Neuron (in vitro differentiated cells): ENCODE measurements around the gene PTPN1.

Source experiments
- H2AFZ ChIP-seq: one replicate; pipeline ENCODE4 v1.6.1; 2013; ENCODE audit warnings: low read depth, mild to moderate bottlenecking, inconsistent platforms, low read length, moderate library complexity
- H3K27me3 ChIP-seq: one replicate; pipeline ENCODE4 v1.6.1; 2013; ENCODE audit warnings: low read length; ENCODE audit not compliant: insufficient read depth
- H3K36me3 ChIP-seq: one replicate; pipeline ENCODE4 v1.6.1; 2013; ENCODE audit warnings: low read length; ENCODE audit not compliant: insufficient read depth
- H3K4me1 ChIP-seq: one replicate; pipeline ENCODE4 v1.6.1; 2013; ENCODE audit warnings: low read length; ENCODE audit not compliant: insufficient read depth
- H3K4me3 ChIP-seq: 2 replicates; pipeline ENCODE4 v1.5.1; 2013; ENCODE audit warnings: mild to moderate bottlenecking, low read length, moderate library complexity
- H3K9me3 ChIP-seq: one replicate; pipeline ENCODE4 v1.6.1; 2013; ENCODE audit warnings: low read length

PTPN1 gene

DNA sequence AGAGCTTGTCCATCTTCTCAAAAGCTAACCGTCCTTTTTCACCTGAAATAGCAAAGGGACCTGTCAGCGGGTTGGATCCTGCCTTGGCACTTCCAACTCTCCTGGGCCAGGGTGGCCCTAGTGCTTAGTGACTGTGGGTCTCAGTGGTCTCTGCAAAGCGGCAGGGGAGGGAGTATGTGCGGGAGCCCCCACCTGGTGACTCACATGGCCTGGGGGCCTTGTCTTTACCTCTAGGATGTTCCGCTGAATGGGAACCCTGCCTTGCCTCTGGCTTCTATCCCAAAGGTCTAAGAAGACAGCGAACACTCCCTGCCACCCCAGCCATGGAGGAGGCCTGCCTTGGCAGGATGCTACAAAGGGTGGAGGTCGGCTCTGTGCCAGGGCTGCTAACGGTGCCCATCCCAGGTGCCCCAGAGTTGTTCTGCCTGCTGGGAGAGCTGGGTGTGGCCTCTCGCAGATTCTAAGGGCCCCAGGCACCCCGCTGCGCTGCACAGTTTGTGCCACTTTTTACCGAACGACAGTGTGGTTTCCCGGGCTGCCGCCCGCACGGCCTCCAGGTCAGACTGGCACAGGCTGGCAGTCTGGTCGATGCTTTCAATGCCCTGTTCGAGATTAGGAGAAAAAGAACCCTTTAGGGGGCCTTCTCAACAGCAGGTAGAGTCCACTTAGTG, 77.2 kb downstream of the PTPN1 start:
- Histone ChIP-seq H3K4me1 (no peaks in the 10 kb centered on the region), H3K36me3 (peaks cover 40% of the 10 kb centered on the region), H2AFZ (no peak overlapping the region), H3K4me3 (no peak overlapping the region), H3K9me3 (no peaks in the 10 kb centered on the region), H3K27me3 (no peaks in the 10 kb centered on the region)

DNA sequence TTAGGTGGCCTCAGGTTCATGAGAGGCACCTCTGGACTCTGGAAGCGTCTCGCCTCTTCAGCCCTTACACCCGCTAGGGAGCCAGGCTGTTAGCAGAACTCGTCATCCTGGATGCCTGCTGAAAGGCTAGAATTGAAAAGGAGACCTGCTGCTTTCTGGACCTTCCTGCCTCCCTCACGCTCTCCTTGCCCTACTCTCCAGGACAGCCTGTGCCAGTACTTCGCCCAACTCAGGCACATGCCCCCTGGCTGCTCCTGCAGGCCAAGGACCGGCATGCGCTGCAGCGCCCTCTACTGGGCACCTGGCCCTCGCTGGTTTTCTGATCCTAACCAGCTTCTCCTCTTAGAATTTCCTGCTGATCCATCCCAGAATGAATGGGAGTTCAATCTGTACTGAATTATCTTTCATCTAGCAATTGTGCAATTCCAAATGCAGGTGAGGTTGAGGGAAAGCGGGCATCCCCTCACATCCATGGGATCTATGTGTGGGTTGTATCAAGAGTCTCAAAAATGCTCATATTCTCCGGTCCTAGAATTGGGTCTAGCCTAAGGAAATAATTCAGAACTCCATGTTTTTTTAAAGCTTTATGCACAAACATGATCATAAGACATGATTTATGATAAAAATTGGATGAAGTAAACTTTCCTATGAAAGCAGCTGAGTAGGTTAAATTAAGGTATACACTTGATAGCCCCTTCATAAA, 78.0 kb downstream of the PTPN1 start:
- peaks cover 34% of the 10 kb centered on the region for H3K36me3 ChIP-seq
- no peak overlapping the region for H2AFZ ChIP-seq

DNA sequence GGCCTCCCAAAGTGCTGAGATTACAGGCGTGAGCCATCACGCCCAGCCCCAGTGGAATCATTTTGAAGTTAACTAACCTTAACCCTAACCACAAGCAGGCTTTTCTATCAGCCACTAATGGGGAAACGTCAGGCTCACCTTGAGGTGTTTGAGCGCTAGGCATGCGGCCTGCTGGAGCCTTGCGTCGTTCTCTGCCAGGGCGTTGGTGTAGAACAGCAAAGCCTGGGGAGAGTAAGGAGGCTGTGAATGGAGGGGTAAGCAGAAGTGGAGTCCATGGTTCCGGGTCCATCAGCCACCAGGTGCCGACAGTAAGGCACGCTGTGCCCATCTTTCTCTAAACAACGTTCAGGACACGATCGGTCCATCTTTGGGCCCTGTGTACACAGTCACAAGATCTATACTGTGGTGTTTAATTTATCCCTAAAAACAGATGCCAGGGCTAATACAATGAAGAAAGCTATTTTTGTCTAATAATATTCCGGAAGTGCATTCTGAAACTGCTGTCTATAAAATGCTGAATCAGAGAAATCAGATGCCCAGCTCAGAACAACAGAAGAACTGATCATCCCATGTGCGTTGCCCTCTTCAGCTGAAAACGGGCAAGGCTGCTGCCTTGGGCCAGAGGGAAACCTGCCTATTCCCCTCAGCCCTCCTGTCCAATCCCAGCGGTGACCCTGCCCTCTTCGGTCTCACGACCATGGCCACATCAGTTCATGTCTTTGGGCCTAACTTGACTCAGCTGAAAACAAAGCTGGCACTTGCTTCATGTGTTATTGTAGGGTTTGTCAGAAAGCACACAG, 79.6 kb downstream of the PTPN1 start:
- Histone ChIP-seq H2AFZ (no peak overlapping the region), H3K4me3 (no peak overlapping the region), H3K27me3 (no peaks in the 10 kb centered on the region), H3K4me1 (no peaks in the 10 kb centered on the region), H3K36me3 (peaks cover 22% of the 10 kb centered on the region), H3K9me3 (no peaks in the 10 kb centered on the region)

More for the DNA sequence above, 78.0 kb downstream of the PTPN1 start:
- H3K4me3 ChIP-seq = no peak overlapping the region
- H3K4me1 ChIP-seq = no peaks in the 10 kb centered on the region
- no peaks in the 10 kb centered on the region for H3K9me3 ChIP-seq
- H3K27me3 ChIP-seq = no peaks in the 10 kb centered on the region

DNA sequence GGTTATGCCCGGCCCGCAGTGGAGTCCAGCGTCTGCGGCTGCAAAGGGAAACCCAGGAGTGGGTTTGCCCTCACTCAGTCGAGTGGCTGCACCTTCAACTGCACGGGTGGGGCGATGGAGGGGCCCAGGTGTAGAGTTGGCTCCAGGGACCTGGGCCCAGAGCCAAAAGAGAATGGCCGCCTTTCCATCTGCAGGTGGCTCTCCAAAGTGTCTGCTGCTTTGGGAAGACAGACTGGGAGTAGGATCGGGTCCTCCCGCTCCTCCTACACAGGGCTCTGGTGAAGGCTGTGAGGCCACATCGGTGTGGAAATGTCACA, 80.1 kb downstream of the PTPN1 start:
- Histone ChIP-seq H3K36me3 (peaks cover 19% of the 10 kb centered on the region), H2AFZ (no peak overlapping the region)

DNA sequence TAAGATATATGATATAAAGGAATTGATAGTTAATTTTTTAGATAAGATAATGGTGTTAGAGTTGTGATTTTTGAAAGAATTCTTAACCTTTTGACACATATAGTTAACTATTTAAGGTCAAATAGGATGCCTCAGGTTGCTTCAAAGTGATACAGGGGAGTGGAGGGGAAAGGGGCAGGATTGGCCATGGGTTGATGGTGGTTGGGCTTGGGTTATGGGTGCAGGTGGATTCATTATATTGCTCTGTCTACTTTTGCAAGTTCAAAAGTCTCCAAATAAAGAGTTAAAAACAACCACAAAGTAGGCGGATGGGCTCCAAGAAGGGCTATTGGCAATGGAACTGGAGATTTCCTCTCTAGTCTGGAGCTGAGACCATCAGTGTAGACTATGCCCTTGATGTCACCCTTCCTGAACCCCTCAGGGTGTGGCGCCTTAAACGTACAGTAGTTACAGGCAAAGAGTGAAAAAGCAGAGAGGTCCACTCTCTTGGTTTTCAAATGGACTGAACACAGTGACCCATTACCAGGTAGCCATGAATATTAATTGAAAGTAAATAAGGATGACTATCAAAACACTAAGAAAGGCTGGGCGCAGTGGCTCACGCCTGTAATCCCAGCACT, 81.2 kb downstream of the PTPN1 start:
- peaks cover 2% of the 10 kb centered on the region for H3K4me1 ChIP-seq
- H2AFZ ChIP-seq = no peak overlapping the region
- H3K36me3 ChIP-seq = peaks cover 10% of the 10 kb centered on the region
- H3K27me3 ChIP-seq = no peaks in the 10 kb centered on the region
- H3K4me3 ChIP-seq = no peak overlapping the region
- H3K9me3 ChIP-seq = no peaks in the 10 kb centered on the region

More for the DNA sequence above, 80.1 kb downstream of the PTPN1 start:
- no peaks in the 10 kb centered on the region for H3K4me1 ChIP-seq
- H3K9me3 ChIP-seq = no peaks in the 10 kb centered on the region
- H3K4me3 ChIP-seq = no peak overlapping the region
- H3K27me3 ChIP-seq = no peaks in the 10 kb centered on the region

DNA sequence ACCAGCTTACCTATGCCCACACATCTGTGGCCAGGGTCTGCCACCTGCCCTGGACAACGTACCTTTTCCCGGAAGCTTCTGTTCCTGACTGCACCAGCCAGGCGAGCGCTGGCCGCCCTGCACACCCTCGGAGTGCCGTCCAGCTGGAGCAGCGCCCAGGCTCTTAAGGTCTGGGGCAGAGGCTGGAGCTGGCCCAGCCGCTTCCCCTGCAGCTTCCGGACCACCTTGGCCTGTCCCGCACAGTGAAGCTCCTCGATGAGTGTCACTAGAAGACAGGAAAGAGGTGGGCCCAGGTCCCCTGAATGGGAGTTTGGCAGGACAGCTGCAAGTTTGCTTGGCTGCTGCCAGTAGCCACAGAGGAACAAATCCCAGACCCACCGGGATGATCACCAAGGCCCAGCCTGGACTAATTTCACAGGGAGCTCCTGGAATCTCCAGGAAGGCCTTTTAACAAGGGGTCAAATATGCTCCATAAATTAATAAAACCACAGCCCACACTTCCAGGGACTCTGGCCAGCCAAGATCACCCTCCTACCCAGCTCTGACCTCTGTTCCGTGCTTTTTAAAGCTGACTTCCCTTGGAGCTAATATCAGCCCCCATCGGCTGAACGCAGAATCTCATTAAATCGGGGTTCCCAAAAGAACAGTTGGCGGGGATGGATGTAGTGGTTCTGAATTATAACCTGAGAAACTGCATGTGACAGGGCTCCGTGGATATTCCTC, 82.3 kb downstream of the PTPN1 start:
- Histone ChIP-seq H3K9me3 (no peaks in the 10 kb centered on the region), H3K4me1 (peaks cover 2% of the 10 kb centered on the region), H3K36me3 (peaks cover 3% of the 10 kb centered on the region), H2AFZ (no peak overlapping the region), H3K4me3 (no peak overlapping the region), H3K27me3 (no peaks in the 10 kb centered on the region)

DNA sequence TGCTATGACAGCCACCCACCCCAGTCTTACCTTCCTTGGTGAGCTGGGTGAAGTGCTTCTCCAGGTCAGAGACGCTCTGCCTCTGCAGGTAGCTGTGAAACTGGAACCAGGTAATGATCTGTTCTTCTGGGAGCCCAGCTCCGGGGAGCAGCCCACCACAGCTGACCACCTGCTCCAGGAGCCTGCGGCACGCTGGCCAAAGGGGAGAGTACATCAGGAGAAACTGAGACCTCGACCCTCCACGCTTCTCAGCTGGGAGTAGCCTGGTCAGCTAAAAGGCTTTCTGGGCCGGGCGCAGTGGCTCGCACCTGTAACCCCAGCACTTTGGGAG, 82.8 kb downstream of the PTPN1 start:
- Histone ChIP-seq H3K9me3 (no peaks in the 10 kb centered on the region), H3K27me3 (no peaks in the 10 kb centered on the region), H3K4me3 (no peak overlapping the region), H3K4me1 (peaks cover 2% of the 10 kb centered on the region), H2AFZ (no peak overlapping the region), H3K36me3 (no peaks in the 10 kb centered on the region)

DNA sequence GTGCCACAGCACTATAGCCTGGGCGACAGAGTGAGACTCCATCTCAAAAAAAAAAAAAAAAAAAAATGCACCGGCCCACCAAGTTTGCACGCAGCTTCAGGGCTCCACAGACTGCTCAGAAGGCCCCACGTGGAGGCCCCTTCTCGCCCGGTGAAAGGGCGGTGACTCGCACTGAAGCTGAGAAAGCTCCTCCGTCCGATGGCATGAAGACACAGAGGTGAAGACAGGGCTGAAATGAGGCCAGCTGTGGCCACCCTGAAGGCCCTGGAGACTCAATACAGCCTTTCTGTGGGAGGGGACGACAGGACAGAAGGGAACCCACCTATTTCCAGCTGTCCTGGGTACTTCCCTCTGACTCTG, 84.0 kb downstream of the PTPN1 start:
- Histone ChIP-seq H2AFZ (no peak overlapping the region), H3K9me3 (no peaks in the 10 kb centered on the region), H3K4me1 (peaks cover 2% of the 10 kb centered on the region), H3K36me3 (no peaks in the 10 kb centered on the region), H3K27me3 (no peaks in the 10 kb centered on the region), H3K4me3 (no peak overlapping the region)

DNA sequence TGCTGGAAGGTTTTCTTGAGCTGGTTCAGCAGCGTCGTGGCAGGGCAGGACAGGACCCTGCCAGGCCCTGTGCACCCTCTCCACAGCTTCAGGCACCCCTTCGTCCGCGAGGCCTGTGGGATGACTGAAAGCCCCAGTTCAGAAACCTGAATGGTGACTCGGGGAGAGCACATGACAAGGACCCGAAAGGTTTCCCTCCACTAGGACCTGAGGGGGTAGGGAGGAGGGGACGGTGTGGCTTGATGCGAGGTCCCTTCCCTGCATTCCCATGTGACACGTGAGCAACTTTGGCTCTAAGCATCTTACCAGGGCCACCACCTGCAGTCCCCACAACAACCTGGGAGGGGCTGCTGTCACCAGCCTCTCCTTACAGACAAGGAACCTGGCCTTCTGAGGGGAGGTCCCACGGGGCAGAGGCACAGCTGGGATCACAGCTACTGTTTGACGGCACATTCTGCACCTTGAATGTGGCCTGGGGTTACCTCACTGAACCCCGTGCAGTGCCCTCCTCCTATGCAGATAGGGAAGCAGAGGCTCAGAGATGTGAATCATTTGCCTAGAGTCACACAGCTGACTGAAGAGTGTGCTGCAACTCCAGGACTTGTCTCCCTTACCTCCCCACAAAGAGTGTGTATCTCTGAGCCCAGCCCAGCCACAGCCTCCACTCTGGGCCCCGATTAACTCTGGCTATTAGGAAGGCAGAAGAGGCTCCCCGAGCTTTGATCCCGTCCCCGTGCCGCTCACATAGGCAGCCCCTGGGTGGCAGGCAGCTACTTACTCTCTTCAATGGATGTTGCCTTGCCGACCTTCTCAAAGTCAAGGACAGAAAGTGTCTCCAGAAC, 84.6 kb downstream of the PTPN1 start:
- Histone ChIP-seq H3K9me3 (no peaks in the 10 kb centered on the region), H3K4me1 (peaks cover 2% of the 10 kb centered on the region), H3K36me3 (no peaks in the 10 kb centered on the region), H2AFZ (no peak overlapping the region), H3K27me3 (no peaks in the 10 kb centered on the region), H3K4me3 (no peak overlapping the region)

DNA sequence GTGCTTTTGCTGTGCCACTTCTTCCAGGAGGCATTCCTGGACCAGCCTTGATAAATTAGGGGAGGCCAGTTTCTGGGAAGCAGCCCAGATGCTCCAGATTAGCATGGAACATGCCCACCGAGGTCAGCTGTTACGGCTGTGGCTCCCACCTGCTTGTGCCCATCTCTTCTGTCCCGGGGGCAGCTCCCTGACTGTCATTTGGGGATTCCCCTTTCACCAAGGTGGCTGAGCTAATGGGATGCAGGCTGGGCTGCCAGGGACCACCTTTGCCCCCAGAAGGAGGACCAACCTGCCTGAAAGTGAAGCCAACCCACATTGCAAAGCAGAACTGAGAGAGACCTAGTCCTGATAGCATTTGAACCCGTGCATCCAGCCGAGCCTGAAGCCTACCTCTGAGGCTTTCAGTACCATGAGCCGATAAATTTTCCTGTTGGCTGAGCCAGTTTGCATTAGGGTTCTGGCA, 85.3 kb downstream of the PTPN1 start:
- no peaks in the 10 kb centered on the region for H3K27me3 ChIP-seq
- no peak overlapping the region for H2AFZ ChIP-seq
- peaks cover 2% of the 10 kb centered on the region for H3K4me1 ChIP-seq
- no peaks in the 10 kb centered on the region for H3K36me3 ChIP-seq
- no peak overlapping the region for H3K4me3 ChIP-seq
- no peaks in the 10 kb centered on the region for H3K9me3 ChIP-seq

DNA sequence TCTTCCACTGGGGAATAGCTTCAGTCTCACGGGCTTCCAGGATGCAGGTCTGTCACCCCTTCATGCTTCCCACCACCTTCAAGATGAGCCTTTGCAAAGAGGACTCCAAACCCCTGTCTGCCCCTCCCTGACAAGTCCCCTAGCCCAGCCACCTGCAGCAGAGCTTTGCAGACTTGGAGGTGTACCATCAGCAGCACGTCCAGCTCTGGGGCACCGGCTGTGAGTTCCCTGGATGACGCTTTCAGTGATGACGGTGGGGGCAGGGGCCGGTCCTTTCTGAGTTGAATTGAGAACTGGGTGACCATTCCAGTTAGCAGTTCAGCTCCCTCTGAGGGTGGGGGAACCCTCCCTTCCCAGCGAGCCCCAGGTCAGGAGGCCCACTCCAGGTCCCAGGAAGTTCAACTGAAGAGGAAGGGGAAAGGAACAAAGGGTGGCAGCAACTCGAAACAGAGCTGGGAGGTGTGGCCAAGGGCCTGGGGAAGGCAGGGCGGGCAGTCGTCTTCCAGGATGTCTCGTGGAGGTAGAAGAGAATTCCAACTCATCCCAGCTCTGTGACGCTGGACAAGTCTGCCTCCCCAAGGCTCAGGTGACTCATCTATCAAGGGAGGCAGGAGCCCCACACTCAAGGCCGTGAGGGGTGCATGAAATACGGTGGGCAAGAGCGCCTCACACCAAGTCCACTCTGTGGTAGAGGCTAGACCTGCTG, 86.0 kb downstream of the PTPN1 start:
- no peaks in the 10 kb centered on the region for H3K27me3 ChIP-seq
- H3K36me3 ChIP-seq = no peaks in the 10 kb centered on the region
- H3K9me3 ChIP-seq = no peaks in the 10 kb centered on the region
- no peak overlapping the region for H3K4me3 ChIP-seq
- no peak overlapping the region for H2AFZ ChIP-seq
- H3K4me1 ChIP-seq = peaks cover 2% of the 10 kb centered on the region

DNA sequence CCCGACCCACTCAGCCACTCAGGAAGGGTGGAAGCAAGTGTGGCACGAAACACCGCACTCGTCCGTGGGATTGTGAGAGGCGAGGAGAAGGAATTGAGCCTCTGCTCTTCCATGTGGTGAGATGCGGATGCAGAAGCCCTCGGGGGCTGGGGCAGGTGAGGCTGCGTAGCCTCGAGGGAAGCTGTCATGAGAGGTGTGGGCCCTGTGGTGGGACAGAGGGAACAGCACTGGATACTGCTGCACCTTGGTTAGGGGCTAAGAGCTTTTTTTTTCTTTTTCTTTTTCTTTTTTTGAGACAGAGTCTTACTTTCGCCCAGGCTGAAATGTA, 86.5 kb downstream of the PTPN1 start:
- H3K4me3 ChIP-seq = no peak overlapping the region

More for the DNA sequence above, 86.5 kb downstream of the PTPN1 start:
- Histone ChIP-seq H2AFZ (no peak overlapping the region), H3K9me3 (no peaks in the 10 kb centered on the region), H3K36me3 (no peaks in the 10 kb centered on the region), H3K27me3 (no peaks in the 10 kb centered on the region), H3K4me1 (peaks cover 2% of the 10 kb centered on the region)
